ENCODE measurements around the gene KIF24.

KIF24 gene

DNA sequence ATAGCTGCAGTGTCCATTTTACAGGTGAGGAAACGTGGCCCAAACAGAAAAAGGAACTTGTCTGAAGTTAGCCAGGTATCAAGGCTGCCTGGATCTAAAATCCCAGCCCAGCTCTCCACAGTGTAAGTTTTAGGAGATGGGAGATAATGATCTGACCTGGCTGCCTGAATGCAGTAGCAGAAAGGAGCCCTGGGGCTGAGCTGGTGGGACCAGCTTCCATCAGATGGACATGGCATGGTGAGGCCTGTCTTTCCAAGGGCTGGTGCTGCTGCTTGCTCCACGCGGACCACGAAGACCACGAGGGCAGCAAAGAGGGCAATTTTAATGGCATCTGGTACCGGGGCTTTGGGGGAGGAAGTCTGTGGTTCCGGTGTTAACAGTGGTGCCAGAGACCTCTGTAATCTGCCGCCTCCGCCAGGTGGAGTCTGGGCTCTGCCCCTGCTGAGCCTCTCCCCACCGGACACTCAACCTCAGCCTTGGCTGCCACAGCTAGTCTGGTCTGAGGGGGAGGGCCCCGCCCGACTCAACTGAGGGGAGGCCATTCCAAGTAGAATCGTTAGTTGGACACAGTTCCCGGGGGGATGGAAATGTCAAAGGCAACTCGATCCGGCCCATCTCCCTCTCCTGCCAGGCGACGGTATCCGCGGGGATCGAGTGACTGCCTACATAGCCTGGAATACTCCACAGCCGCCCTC, 47.0 kb upstream of the KIF24 start:
- H2AFZ ChIP-seq (ENCODE audit: insufficient read depth, low read length, poor library complexity): peak overlapping the region; percentile 55
- H3K27ac ChIP-seq (ENCODE audit: low read depth, low read length): peak overlapping the region; percentile 84
- H4K12ac ChIP-seq (ENCODE audit: low read depth, low read length): no peak overlapping the region
- H3K14ac ChIP-seq (ENCODE audit: low read length): peak overlapping the region; percentile 48
- H2BK120ac ChIP-seq (ENCODE audit: insufficient read depth, low read length, poor library complexity): peak overlapping the region; percentile 57
- H3K4me3 ChIP-seq (ENCODE audit: low read depth, low read length): peak overlapping the region; percentile 83
- peak overlapping the region; percentile 13 for H3K4ac ChIP-seq (ENCODE audit: low read depth, low read length)
- no peak overlapping the region for H3K23ac ChIP-seq (ENCODE audit: low read length)
- H2BK5ac ChIP-seq (ENCODE audit: low read depth, low read length, poor library complexity): peak overlapping the region; percentile 7
- H4K91ac ChIP-seq (ENCODE audit: low read depth, low read length): peak overlapping the region; percentile 73
- peaks cover 18% of the 10 kb centered on the region for H3K9me3 ChIP-seq (ENCODE audit: insufficient read depth, low read depth, low read length)
- H3K36me3 ChIP-seq (ENCODE audit: control insufficient read depth in 1 of 2, insufficient read depth in 2 of 2, low read length in 2 of 2): peaks cover 14% of the 10 kb centered on the region in 2 experiments
- no CpG with 5 or more reads among the region's 22 CpGs for WGBS (ENCODE audit: extremely low coverage, insufficient coverage, insufficient read length)
- no peak overlapping the region for H2AK5ac ChIP-seq (ENCODE audit: low read length)
- H3K27me3 ChIP-seq (ENCODE audit: insufficient read depth, low read length): peaks cover 5% of the 10 kb centered on the region
- peak overlapping the region; percentile 6 for H3K18ac ChIP-seq (ENCODE audit: low read length)
- peak overlapping the region; percentile 82 for H3K4me2 ChIP-seq (ENCODE audit: low read length)
- H3K9ac ChIP-seq (ENCODE audit: low read length): peak overlapping the region; percentile 45
- H3K4me1 ChIP-seq (ENCODE audit: control insufficient read depth in 1 of 2, insufficient read depth in 2 of 2, low read length in 2 of 2): peaks cover 47 to 56% of the 10 kb centered on the region in 2 experiments
- H3K79me2 ChIP-seq (ENCODE audit: control insufficient read depth, insufficient read depth, low read length, poor library complexity): peaks cover 3% of the 10 kb centered on the region
- peak overlapping the region; percentile 11 for H2BK12ac ChIP-seq (ENCODE audit: low read length)
- peak overlapping the region; percentile 49 for H4K8ac ChIP-seq (ENCODE audit: low read depth, low read length)
- DNase-seq: peak; percentile 39 to 52
- H3K79me1 ChIP-seq (ENCODE audit: low read length): peaks cover 20% of the 10 kb centered on the region

DNA sequence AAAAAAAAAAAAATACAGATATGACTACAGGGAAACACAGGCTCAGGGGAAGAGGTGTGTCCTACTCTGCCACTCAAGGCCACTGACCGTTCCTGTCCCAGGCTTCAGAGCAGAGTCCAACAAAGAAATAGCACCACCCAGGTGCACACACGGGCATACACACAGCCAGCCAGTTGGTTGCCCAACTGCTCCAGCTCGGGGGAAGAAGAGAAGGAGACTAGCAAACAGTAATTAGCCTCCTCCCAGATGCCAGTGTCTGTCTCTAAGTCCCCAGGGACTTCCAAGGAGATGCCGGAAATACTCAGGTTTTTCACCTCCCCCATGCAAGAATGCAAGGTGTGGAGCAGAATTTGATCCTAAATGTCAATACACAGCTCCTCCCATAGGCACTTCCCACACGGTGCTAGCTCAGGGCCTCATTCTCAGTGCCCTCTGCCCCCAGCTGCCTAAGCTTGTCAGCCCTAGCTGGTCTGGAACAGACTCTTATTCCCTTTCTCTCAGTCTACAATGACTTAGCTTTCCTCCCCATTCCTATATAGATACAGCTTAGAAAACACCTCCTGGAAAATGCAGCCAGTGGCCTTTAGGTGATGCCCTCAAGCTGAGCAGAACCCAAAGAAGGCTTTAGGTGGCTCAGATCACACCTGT, 46.0 kb upstream of the KIF24 start:
- Histone ChIP-seq H4K8ac (ENCODE audit: low read depth, low read length) (no peak overlapping the region), H3K36me3 (ENCODE audit: control insufficient read depth in 1 of 2, insufficient read depth in 2 of 2, low read length in 2 of 2) (peaks cover 23 to 25% of the 10 kb centered on the region in 2 experiments), H3K4me2 (ENCODE audit: low read length) (peak overlapping the region; percentile 82), H3K9me3 (ENCODE audit: insufficient read depth, low read depth, low read length) (peaks cover 23% of the 10 kb centered on the region), H3K14ac (ENCODE audit: low read length) (no peak overlapping the region), H4K12ac (ENCODE audit: low read depth, low read length) (no peak overlapping the region), H3K27ac (ENCODE audit: low read depth, low read length) (peak overlapping the region; percentile 84), H3K4ac (ENCODE audit: low read depth, low read length) (no peak overlapping the region), H3K79me1 (ENCODE audit: low read length) (peaks cover 20% of the 10 kb centered on the region), H3K23ac (ENCODE audit: low read length) (no peak overlapping the region), H3K27me3 (ENCODE audit: insufficient read depth, low read length) (no peaks in the 10 kb centered on the region), H3K79me2 (ENCODE audit: control insufficient read depth, insufficient read depth, low read length, poor library complexity) (peaks cover 3% of the 10 kb centered on the region), H2BK5ac (ENCODE audit: low read depth, low read length, poor library complexity) (peak overlapping the region; percentile 10), H3K18ac (ENCODE audit: low read length) (no peak overlapping the region), H3K4me3 (ENCODE audit: low read depth, low read length) (no peak overlapping the region), H2AFZ (ENCODE audit: insufficient read depth, low read length, poor library complexity) (no peak overlapping the region), H3K4me1 (ENCODE audit: control insufficient read depth in 1 of 2, insufficient read depth in 2 of 2, low read length in 2 of 2) (peaks cover 39 to 48% of the 10 kb centered on the region in 2 experiments), H2BK12ac (ENCODE audit: low read length) (no peak overlapping the region), H2BK120ac (ENCODE audit: insufficient read depth, low read length, poor library complexity) (peak overlapping the region; percentile 13), H4K91ac (ENCODE audit: low read depth, low read length) (no peak overlapping the region), H3K9ac (ENCODE audit: low read length) (no peak overlapping the region), H2AK5ac (ENCODE audit: low read length) (no peak overlapping the region)
- WGBS (ENCODE audit: extremely low coverage, insufficient coverage, insufficient read length): no CpG with 5 or more reads among the region's 5 CpGs
- DNase-seq: peak; percentile 65 to 81

DNA sequence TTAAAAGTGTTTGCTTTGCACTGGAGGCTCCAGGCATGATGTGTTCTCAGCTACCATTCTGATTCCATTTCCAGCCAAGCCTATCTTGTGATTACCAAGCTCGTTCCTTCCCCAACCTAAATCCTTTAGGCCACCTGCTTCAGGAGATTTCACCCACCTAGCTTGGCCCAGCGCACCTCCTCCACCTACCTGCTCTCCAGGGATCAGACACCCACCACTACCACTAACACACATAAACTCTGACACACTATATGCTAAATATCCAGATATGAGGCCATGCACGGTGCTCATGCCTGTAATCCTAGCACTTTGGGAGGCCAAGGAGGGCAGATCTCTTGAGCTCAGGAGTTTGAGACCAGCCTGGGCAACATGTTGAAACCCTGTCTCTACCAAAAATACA, 45.3 kb upstream of the KIF24 start:
- H4K91ac ChIP-seq (ENCODE audit: low read depth, low read length): peak overlapping the region; percentile 51
- peaks cover 30% of the 10 kb centered on the region in 2 experiments for H3K36me3 ChIP-seq (ENCODE audit: control insufficient read depth in 1 of 2, insufficient read depth in 2 of 2, low read length in 2 of 2)
- no peak overlapping the region for H2BK5ac ChIP-seq (ENCODE audit: low read depth, low read length, poor library complexity)
- no peak overlapping the region for H4K12ac ChIP-seq (ENCODE audit: low read depth, low read length)
- peak overlapping the region; percentile 12 for H2BK120ac ChIP-seq (ENCODE audit: insufficient read depth, low read length, poor library complexity)
- peaks cover 3% of the 10 kb centered on the region for H3K79me2 ChIP-seq (ENCODE audit: control insufficient read depth, insufficient read depth, low read length, poor library complexity)
- peak overlapping the region; percentile 37 for H3K14ac ChIP-seq (ENCODE audit: low read length)
- peak overlapping the region; percentile 80 for H2AK5ac ChIP-seq (ENCODE audit: low read length)
- peak overlapping the region; percentile 27 for H3K4ac ChIP-seq (ENCODE audit: low read depth, low read length)
- H3K27ac ChIP-seq (ENCODE audit: low read depth, low read length): no peak overlapping the region
- H3K4me1 ChIP-seq (ENCODE audit: control insufficient read depth in 1 of 2, insufficient read depth in 2 of 2, low read length in 2 of 2): peaks cover 35 to 45% of the 10 kb centered on the region in 2 experiments
- H3K18ac ChIP-seq (ENCODE audit: low read length): peak overlapping the region; percentile 19
- no peak overlapping the region for H3K4me2 ChIP-seq (ENCODE audit: low read length)
- no peak overlapping the region for H3K23ac ChIP-seq (ENCODE audit: low read length)
- H2AFZ ChIP-seq (ENCODE audit: insufficient read depth, low read length, poor library complexity): no peak overlapping the region
- WGBS (ENCODE audit: extremely low coverage, insufficient coverage, insufficient read length): no CpG with 5 or more reads among the region's 3 CpGs
- no peaks in the 10 kb centered on the region for H3K27me3 ChIP-seq (ENCODE audit: insufficient read depth, low read length)
- peak overlapping the region; percentile 70 for H2BK12ac ChIP-seq (ENCODE audit: low read length)
- peak overlapping the region; percentile 5 for H4K8ac ChIP-seq (ENCODE audit: low read depth, low read length)
- no peak overlapping the region for H3K9ac ChIP-seq (ENCODE audit: low read length)
- no peak for DNase-seq
- peaks cover 20% of the 10 kb centered on the region for H3K79me1 ChIP-seq (ENCODE audit: low read length)
- H3K4me3 ChIP-seq (ENCODE audit: low read depth, low read length): no peak overlapping the region
- peaks cover 26% of the 10 kb centered on the region for H3K9me3 ChIP-seq (ENCODE audit: insufficient read depth, low read depth, low read length)

DNA sequence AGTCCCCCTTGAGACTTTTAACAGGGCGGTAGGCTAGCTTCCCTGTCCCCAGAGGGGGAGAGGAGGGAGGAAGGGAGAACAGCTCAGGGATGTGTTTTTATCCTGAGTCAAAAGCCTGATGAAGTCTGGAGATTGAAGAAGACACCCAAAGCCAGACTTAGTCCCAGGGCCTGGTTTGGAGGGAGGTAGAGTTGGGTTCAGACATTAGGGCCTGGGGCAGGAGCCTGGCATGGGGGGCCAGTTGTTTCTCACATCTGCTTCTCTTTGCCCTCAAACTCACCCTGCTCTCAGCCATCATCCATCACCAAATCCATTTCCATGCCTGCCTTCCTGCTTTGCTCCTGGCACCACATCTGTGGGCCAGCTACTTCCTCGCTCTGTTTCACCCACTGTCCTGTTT, 44.7 kb upstream of the KIF24 start:
- H4K12ac ChIP-seq (ENCODE audit: low read depth, low read length): no peak overlapping the region
- peak overlapping the region; percentile 64 for H4K91ac ChIP-seq (ENCODE audit: low read depth, low read length)
- peak overlapping the region; percentile 17 for H2BK5ac ChIP-seq (ENCODE audit: low read depth, low read length, poor library complexity)
- H3K79me2 ChIP-seq (ENCODE audit: control insufficient read depth, insufficient read depth, low read length, poor library complexity): peaks cover 3% of the 10 kb centered on the region
- H3K4me2 ChIP-seq (ENCODE audit: low read length): no peak overlapping the region
- H3K4me3 ChIP-seq (ENCODE audit: low read depth, low read length): no peak overlapping the region
- H3K4ac ChIP-seq (ENCODE audit: low read depth, low read length): peak overlapping the region; percentile 27
- peaks cover 30 to 34% of the 10 kb centered on the region in 2 experiments for H3K36me3 ChIP-seq (ENCODE audit: control insufficient read depth in 1 of 2, insufficient read depth in 2 of 2, low read length in 2 of 2)
- no peak overlapping the region for H3K9ac ChIP-seq (ENCODE audit: low read length)
- no peaks in the 10 kb centered on the region for H3K27me3 ChIP-seq (ENCODE audit: insufficient read depth, low read length)
- peaks cover 35 to 45% of the 10 kb centered on the region in 2 experiments for H3K4me1 ChIP-seq (ENCODE audit: control insufficient read depth in 1 of 2, insufficient read depth in 2 of 2, low read length in 2 of 2)
- peak overlapping the region; percentile 25 for H3K14ac ChIP-seq (ENCODE audit: low read length)
- H2BK120ac ChIP-seq (ENCODE audit: insufficient read depth, low read length, poor library complexity): no peak overlapping the region
- peak overlapping the region; percentile 71 for H2BK12ac ChIP-seq (ENCODE audit: low read length)
- H3K79me1 ChIP-seq (ENCODE audit: low read length): peaks cover 20% of the 10 kb centered on the region
- H3K27ac ChIP-seq (ENCODE audit: low read depth, low read length): no peak overlapping the region
- no CpG with 5 or more reads among the region's 2 CpGs for WGBS (ENCODE audit: extremely low coverage, insufficient coverage, insufficient read length)
- H2AFZ ChIP-seq (ENCODE audit: insufficient read depth, low read length, poor library complexity): no peak overlapping the region
- H3K23ac ChIP-seq (ENCODE audit: low read length): no peak overlapping the region
- DNase-seq: no peak
- peak overlapping the region; percentile 49 for H2AK5ac ChIP-seq (ENCODE audit: low read length)
- H3K9me3 ChIP-seq (ENCODE audit: insufficient read depth, low read depth, low read length): peaks cover 26% of the 10 kb centered on the region
- peak overlapping the region; percentile 58 for H3K18ac ChIP-seq (ENCODE audit: low read length)
- H4K8ac ChIP-seq (ENCODE audit: low read depth, low read length): no peak overlapping the region
